IMR-90 (cell line): ENCODE data around the gene CD34. TPM values are rescaled to one million over a fixed set of nuclear protein-coding genes. Genes with fewer than 3 reads are reported as not detected.

Experiments used
- ATAC-seq: fragments of 200-7000 bp; cut with Tn5 transposase; 2 replicates; pipeline ENCODE4 v1.9.1; 2020; ENCODE audit warnings: low read depth, mild to moderate bottlenecking, moderate library complexity
- BruUV-seq: library from RNA; stranded (reverse); fragments of 400-500 nt; replicated peaks from 2 replicates; lab custom pipeline; 2021; lab: Mats Ljungman, UMichigan
- CTCF ChIA-PET: fragments of 300-600 bp; formaldehyde crosslinking; extraction: SDS; loops from one replicate; lab custom pipeline; 2021; ENCODE audit warnings: antibody characterized with exemption; lab: Yijun Ruan, JAX
- POLR2A ChIA-PET: fragments of 300-600 bp; sonication (Branson Sonifier 250); formaldehyde crosslinking; loops from one replicate; lab custom pipeline; 2022; ENCODE audit warnings: antibody characterized with exemption; ENCODE audit not compliant: unreplicated experiment; lab: Charles Lee
- DNase-seq: peaks from one replicate; pipeline ENCODE4 v3.0.0; 2013
- H2AFZ ChIP-seq: replicated peaks from 2 replicates; pipeline ENCODE3; 2013; ENCODE audit warnings: low read length, mild to moderate bottlenecking; ENCODE audit not compliant: poor library complexity
- H2AK5ac ChIP-seq: 2 replicates; pipeline ENCODE4 v1.6.1; 2013; ENCODE audit warnings: low read depth, low read length, inconsistent platforms
- H2AK9ac ChIP-seq: replicated peaks from 2 replicates; pipeline ENCODE3; 2013; ENCODE audit warnings: mild to moderate bottlenecking, low read depth, low read length, moderate library complexity; ENCODE audit not compliant: poor library complexity
- H2BK120ac ChIP-seq: 2 replicates; pipeline ENCODE4 v1.6.1; 2013; ENCODE audit warnings: low read depth, low read length, inconsistent platforms
- H2BK15ac ChIP-seq: 3 replicates; pipeline ENCODE4 v1.6.1; 2013; ENCODE audit warnings: low read depth, low read length, inconsistent platforms
- H2BK20ac ChIP-seq: 2 replicates; pipeline ENCODE4 v1.6.1; 2013; ENCODE audit warnings: low read depth, mild to moderate bottlenecking, inconsistent platforms, low read length, moderate library complexity
- H2BK5ac ChIP-seq: 2 replicates; pipeline ENCODE4 v1.6.1; 2013; ENCODE audit warnings: mild to moderate bottlenecking, low read depth, low read length, inconsistent platforms; ENCODE audit not compliant: poor library complexity, severe bottlenecking
- H3K14ac ChIP-seq: replicated peaks from 2 replicates; pipeline ENCODE4 v1.6.1; 2013; ENCODE audit warnings: low read depth, low read length, inconsistent platforms
- H3K18ac ChIP-seq: 2 replicates; pipeline ENCODE4 v1.6.1; 2013; ENCODE audit warnings: low read depth, low read length, control low read depth
- H3K23ac ChIP-seq: 2 replicates; pipeline ENCODE4 v1.6.1; 2013; ENCODE audit warnings: low read depth, low read length, inconsistent platforms
- H3K27ac ChIP-seq: 2 replicates; pipeline ENCODE4 v1.5.1; 2013; ENCODE audit warnings: mild to moderate bottlenecking, control low read depth, low read length; ENCODE audit not compliant: insufficient read depth
- H3K27me3 ChIP-seq: 2 replicates; pipeline ENCODE4 v1.6.1; 2013; ENCODE audit warnings: low read length; ENCODE audit not compliant: control insufficient read depth, insufficient read depth
- H3K36me3 ChIP-seq: 2 replicates; pipeline ENCODE4 v1.6.1; 2013; ENCODE audit warnings: low read length, mixed read lengths; ENCODE audit not compliant: control insufficient read depth, insufficient read depth
- H3K4ac ChIP-seq: 2 replicates; pipeline ENCODE4 v1.6.1; 2013; ENCODE audit warnings: low read depth, low read length, inconsistent platforms
- H3K4me1 ChIP-seq: 2 replicates; pipeline ENCODE4 v1.6.1; 2013; ENCODE audit warnings: low read length, mixed read lengths; ENCODE audit not compliant: control insufficient read depth, insufficient read depth
- H3K4me2 ChIP-seq: 2 replicates; pipeline ENCODE4 v1.6.1; 2013; ENCODE audit warnings: low read depth, mild to moderate bottlenecking, control low read depth, low read length, moderate library complexity
- H3K4me3 ChIP-seq: 2 replicates; pipeline ENCODE4 v1.5.1; 2013; ENCODE audit warnings: low read depth, mild to moderate bottlenecking, control low read depth, low read length, moderate library complexity; ENCODE audit not compliant: insufficient read depth
- H3K56ac ChIP-seq: 2 replicates; pipeline ENCODE4 v1.6.1; 2013; ENCODE audit warnings: low read length, inconsistent platforms; ENCODE audit not compliant: insufficient read depth; ENCODE audit errors: extremely low read depth
- H3K79me1 ChIP-seq, 2 experiments: 2 replicates each; pipeline ENCODE4 v1.6.1; 2013; ENCODE audit warnings: low read length in 2 of 2, inconsistent platforms in 1 of 2, low read depth in 1 of 2
- H3K9ac ChIP-seq: 2 replicates; pipeline ENCODE4 v1.6.1; 2013; ENCODE audit warnings: low read depth, low read length, control low read depth
- H3K9me1 ChIP-seq: 2 replicates; pipeline ENCODE4 v1.6.1; 2013; ENCODE audit warnings: low read length, inconsistent platforms; ENCODE audit not compliant: insufficient read depth
- H3K9me3 ChIP-seq: 2 replicates; pipeline ENCODE4 v1.6.1; 2013; ENCODE audit warnings: low read length; ENCODE audit not compliant: control insufficient read depth, insufficient read depth
- H4K20me1 ChIP-seq: 2 replicates; pipeline ENCODE4 v1.6.1; 2013; ENCODE audit warnings: low read length, inconsistent platforms; ENCODE audit not compliant: insufficient read depth
- H4K5ac ChIP-seq: 2 replicates; pipeline ENCODE4 v1.6.1; 2013; ENCODE audit warnings: mild to moderate bottlenecking, low read depth, low read length, control low read depth
- H4K8ac ChIP-seq, 2 experiments: 2 replicates each; pipeline ENCODE4 v1.6.1; 2013; ENCODE audit warnings: low read depth in 2 of 2, low read length in 2 of 2, control low read depth in 1 of 2, inconsistent platforms in 1 of 2
- H4K91ac ChIP-seq: 2 replicates; pipeline ENCODE4 v1.6.1; 2013; ENCODE audit warnings: low read depth, low read length, inconsistent platforms; ENCODE audit not compliant: insufficient read depth
- BHLHE40 ChIP-seq: fragments of 150-350 bp; IDR thresholded peaks from 2 replicates; pipeline ENCODE4 v1.6.1; 2016; ENCODE audit warnings: mild to moderate bottlenecking, low read depth, low read length
- CEBPB ChIP-seq: IDR thresholded peaks from 2 replicates; pipeline ENCODE4 v1.6.1; 2012; ENCODE audit warnings: low read depth, low read length, improper control_type of control experiment
- CHD1 ChIP-seq: IDR thresholded peaks from 2 replicates; pipeline ENCODE4 v1.6.1; 2012; ENCODE audit warnings: low read depth, low read length, improper control_type of control experiment
- FOS ChIP-seq: fragments of 150-350 bp; IDR thresholded peaks from 2 replicates; pipeline ENCODE4 v1.6.1; 2016; ENCODE audit warnings: low read depth, low read length
- MAFK ChIP-seq: IDR thresholded peaks from 2 replicates; pipeline ENCODE4 v1.6.1; 2012; ENCODE audit warnings: low read depth, low read length, improper control_type of control experiment
- MAZ ChIP-seq: IDR thresholded peaks from 2 replicates; pipeline ENCODE4 v1.6.1; 2012; ENCODE audit warnings: low read depth, mild to moderate bottlenecking, low read length, improper control_type of control experiment, moderate library complexity, borderline replicate concordance
- MXI1 ChIP-seq: IDR thresholded peaks from 2 replicates; pipeline ENCODE4 v1.6.1; 2012; ENCODE audit warnings: low read depth, mild to moderate bottlenecking, low read length, moderate library complexity, borderline replicate concordance
- NFE2L2 ChIP-seq: fragments of 150-350 bp; IDR thresholded peaks from 2 replicates; pipeline ENCODE4 v1.6.1; 2016; ENCODE audit warnings: low read depth, mild to moderate bottlenecking, low read length
- POLR2A ChIP-seq: IDR thresholded peaks from 2 replicates; pipeline ENCODE4 v1.6.1; 2012; ENCODE audit warnings: mild to moderate bottlenecking, low read depth, low read length
- RAD21 ChIP-seq: IDR thresholded peaks from 2 replicates; pipeline ENCODE4 v1.6.1; 2012; ENCODE audit warnings: low read length, improper control_type of control experiment
- RCOR1 ChIP-seq: IDR thresholded peaks from 2 replicates; pipeline ENCODE4 v1.6.1; 2012; ENCODE audit warnings: mild to moderate bottlenecking, low read length, improper control_type of control experiment; ENCODE audit not compliant: insufficient replicate concordance
- RFX5 ChIP-seq: IDR thresholded peaks from 2 replicates; pipeline ENCODE4 v1.8.0; 2012; ENCODE audit warnings: low read depth, mild to moderate bottlenecking, low read length, moderate library complexity
- SMC3 ChIP-seq: fragments of 150-350 bp; IDR thresholded peaks from 2 replicates; pipeline ENCODE4 v1.6.1; 2016; ENCODE audit warnings: low read depth, mild to moderate bottlenecking, antibody characterized with exemption, low read length, moderate library complexity
- WGBS, 2 experiments: methylation state at CpG; one replicate each; pipeline versions ENCODE4 v1.1.5 to v1.1.7; 2013; ENCODE audit warnings: missing lambda C conversion rate in 2 of 2; ENCODE audit not compliant: insufficient read length in 1 of 2; ENCODE audit errors: extremely low coverage in 2 of 2; 5-methylcytosine and 5-hydroxymethylcytosine counted together
- dilution Hi-C: fragments of 300-500 bp; cut with HindIII; formaldehyde crosslinking; loops from one replicate; pipeline ENCODE4 v1.14.3; 2018; ENCODE audit warnings: low sequenced_read_pairs; ENCODE audit not compliant: unreplicated experiment
- in situ Hi-C: fragments of 300-500 bp; cut with MboI; formaldehyde crosslinking; loops from 3 replicates; pipeline ENCODE4 v1.14.3; 2019; ENCODE audit warnings: low sequenced_read_pairs, inconsistent platforms, mixed read lengths
- intact Hi-C: fragments of 100-400 bp; cut with micrococcal nuclease; formaldehyde crosslinking; loops from 2 replicates; pipeline ENCODE4 v1.10.0; 2022
- polyA plus RNA-seq, 3 experiments: library from polyadenylated mRNA; depleted of rRNA; stranded (reverse); fragments of >200 nt; gene quantifications; 2 replicates each; pipeline ENCODE4 v1.2.3, GENCODE V29; 2012; ENCODE audit warnings: low replicate concordance in 1 of 3
- total RNA-seq: library from RNA; depleted of rRNA; stranded (reverse); fragments of >200 nt; gene quantifications from 2 replicates; pipeline ENCODE4 v1.2.3, GENCODE V29; 2012
- TF ChIP-seq, protein P1 (sequence below): fragments of 150-350 bp; IDR thresholded peaks from 2 replicates; pipeline ENCODE4 v1.6.1; 2017; ENCODE audit warnings: mild to moderate bottlenecking, antibody characterized with exemption, low read length, low read depth
- TF ChIP-seq, protein P2 (sequence below): conservative IDR thresholded peaks from 2 replicates; pipeline ENCODE4 v1.5.1; 2012; ENCODE audit warnings: mild to moderate bottlenecking, low read depth, low read length, improper control_type of control experiment
- TF ChIP-seq, protein P3 (sequence below): fragments of 150-350 bp; IDR thresholded peaks from 2 replicates; pipeline ENCODE4 v1.6.1; 2016; ENCODE audit warnings: low read depth, mild to moderate bottlenecking, low read length, moderate library complexity, borderline replicate concordance

The CD34 gene
- total and polyA plus RNA-seq, 2 of the 4 experiments (the other 2 are of a cell fraction), result 0.14 TPM; not detected in 1

DNA sequence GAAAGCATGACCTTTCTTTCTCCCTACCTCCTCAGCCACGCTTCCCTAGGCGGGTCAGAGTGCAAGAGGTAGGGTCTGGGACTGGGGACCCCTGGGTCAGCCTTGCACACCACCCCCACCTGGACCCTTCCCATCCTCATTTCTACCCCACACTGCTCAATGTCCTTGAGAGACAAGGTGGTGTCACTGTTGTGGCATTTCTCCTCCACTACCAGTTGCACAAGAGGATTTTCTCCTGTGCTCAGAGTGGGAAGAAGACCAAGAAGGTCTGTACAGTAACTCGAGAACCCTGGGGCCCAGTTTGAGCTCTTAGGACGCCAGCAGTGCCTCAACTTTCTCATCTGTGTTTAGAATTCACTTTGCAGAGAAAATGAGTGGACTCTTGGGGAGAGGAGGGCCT, 49.4 kb upstream of the CD34 start:
- Histone ChIP-seq H4K5ac (no peak overlapping the region), H3K18ac (no peak overlapping the region), H3K4me3 (no peak overlapping the region), H2BK20ac (no peak overlapping the region), H3K27me3 (peaks cover 30% of the 10 kb centered on the region), H4K8ac (no peak overlapping the region), H3K9me3 (0 out of 2 replicates have a peak, but pooled peaks cover 2% of the 10 kb centered on the region), H3K23ac (no peak overlapping the region), H4K20me1 (no peaks in the 10 kb centered on the region), H3K27ac (no peak overlapping the region), H2AK5ac (no peak overlapping the region), H2AFZ (no peak overlapping the region), H3K56ac (no peak overlapping the region), H3K4me1 (peaks cover 3% of the 10 kb centered on the region), H3K4ac (no peak overlapping the region), H2AK9ac (no peak overlapping the region), H3K36me3 (no peaks in the 10 kb centered on the region), H3K4me2 (no peak overlapping the region), H3K9ac (no peak overlapping the region), H2BK5ac (no peak overlapping the region), H2BK15ac (no peak overlapping the region), H2BK120ac (no peak overlapping the region), H3K14ac (no peak overlapping the region), H3K9me1 (peaks cover 4% of the 10 kb centered on the region; the same call in 1 of the 2 replicates), H4K91ac (no peak overlapping the region), H3K79me1 (peaks cover 0 to 6% of the 10 kb centered on the region in 2 experiments; a peak in 1 of 4 replicates)
- dilution Hi-C loops (no loop called here), in situ Hi-C loops (loop anchor here (10.0 kb wide), 1 partner anchor 136 kb away; no protein-coding TSS in a partner anchor), intact Hi-C loops (no loop called here)
- ATAC-seq (no peak), DNase-seq (no peak)
- WGBS, 2 experiments, result no CpG with 5 or more reads among the region's 4 CpGs
- ChIA-PET POLR2A (no interaction called here), CTCF (interaction anchor here (1.6 to 5.4 kb wide), 2 partner anchors 75 to 76 kb away, joined by 7 to 69 read pairs; no protein-coding TSS in a partner anchor)
- no TSS peak for BruUV-seq
- TF ChIP-seq CEBPB (no peak), BHLHE40 (no peak), MAFK (no peak), RAD21 (no peak), SMC3 (no peak), CHD1 (no peak), FOS (no peak), MXI1 (no peak), MAZ (no peak), POLR2A (no peak), RFX5 (no peak), NFE2L2 (no peak), RCOR1 (no peak)
- TF ChIP-seq, protein P1, sequence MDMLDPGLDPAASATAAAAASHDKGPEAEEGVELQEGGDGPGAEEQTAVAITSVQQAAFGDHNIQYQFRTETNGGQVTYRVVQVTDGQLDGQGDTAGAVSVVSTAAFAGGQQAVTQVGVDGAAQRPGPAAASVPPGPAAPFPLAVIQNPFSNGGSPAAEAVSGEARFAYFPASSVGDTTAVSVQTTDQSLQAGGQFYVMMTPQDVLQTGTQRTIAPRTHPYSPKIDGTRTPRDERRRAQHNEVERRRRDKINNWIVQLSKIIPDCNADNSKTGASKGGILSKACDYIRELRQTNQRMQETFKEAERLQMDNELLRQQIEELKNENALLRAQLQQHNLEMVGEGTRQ, result no peak
- TF ChIP-seq, protein P2, sequence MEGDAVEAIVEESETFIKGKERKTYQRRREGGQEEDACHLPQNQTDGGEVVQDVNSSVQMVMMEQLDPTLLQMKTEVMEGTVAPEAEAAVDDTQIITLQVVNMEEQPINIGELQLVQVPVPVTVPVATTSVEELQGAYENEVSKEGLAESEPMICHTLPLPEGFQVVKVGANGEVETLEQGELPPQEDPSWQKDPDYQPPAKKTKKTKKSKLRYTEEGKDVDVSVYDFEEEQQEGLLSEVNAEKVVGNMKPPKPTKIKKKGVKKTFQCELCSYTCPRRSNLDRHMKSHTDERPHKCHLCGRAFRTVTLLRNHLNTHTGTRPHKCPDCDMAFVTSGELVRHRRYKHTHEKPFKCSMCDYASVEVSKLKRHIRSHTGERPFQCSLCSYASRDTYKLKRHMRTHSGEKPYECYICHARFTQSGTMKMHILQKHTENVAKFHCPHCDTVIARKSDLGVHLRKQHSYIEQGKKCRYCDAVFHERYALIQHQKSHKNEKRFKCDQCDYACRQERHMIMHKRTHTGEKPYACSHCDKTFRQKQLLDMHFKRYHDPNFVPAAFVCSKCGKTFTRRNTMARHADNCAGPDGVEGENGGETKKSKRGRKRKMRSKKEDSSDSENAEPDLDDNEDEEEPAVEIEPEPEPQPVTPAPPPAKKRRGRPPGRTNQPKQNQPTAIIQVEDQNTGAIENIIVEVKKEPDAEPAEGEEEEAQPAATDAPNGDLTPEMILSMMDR, result no peak
- TF ChIP-seq, protein P3, sequence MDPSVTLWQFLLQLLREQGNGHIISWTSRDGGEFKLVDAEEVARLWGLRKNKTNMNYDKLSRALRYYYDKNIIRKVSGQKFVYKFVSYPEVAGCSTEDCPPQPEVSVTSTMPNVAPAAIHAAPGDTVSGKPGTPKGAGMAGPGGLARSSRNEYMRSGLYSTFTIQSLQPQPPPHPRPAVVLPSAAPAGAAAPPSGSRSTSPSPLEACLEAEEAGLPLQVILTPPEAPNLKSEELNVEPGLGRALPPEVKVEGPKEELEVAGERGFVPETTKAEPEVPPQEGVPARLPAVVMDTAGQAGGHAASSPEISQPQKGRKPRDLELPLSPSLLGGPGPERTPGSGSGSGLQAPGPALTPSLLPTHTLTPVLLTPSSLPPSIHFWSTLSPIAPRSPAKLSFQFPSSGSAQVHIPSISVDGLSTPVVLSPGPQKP, result no peak
